SK-N-SH (cell line): Measurements from ENCODE around the gene NUDT14. TPM values are rescaled to one million over a fixed set of nuclear protein-coding genes. Genes with fewer than 3 reads are reported as not detected.

Experiments
- CTCF ChIA-PET: fragments of 300-600, 350-600 bp; formaldehyde crosslinking; extraction: SDS; loops from one replicate; lab custom pipeline; 2021; lab: Yijun Ruan, JAX
- POLR2A ChIA-PET: fragments of 350-600 bp; sonication (Branson Sonifier 250); formaldehyde crosslinking; extraction: SDS; loops from one replicate; lab custom pipeline; 2020; ENCODE audit warnings: antibody characterized with exemption, inconsistent platforms; lab: Yijun Ruan, JAX
- DNase-seq: peaks from one replicate; pipeline ENCODE4 v3.0.0; 2012
- H2AFZ ChIP-seq: fragments of 200-600 bp; sonication (generic); 2 replicates; pipeline ENCODE4 v1.8.1; 2016; ENCODE audit warnings: antibody characterized with exemption, mild to moderate bottlenecking, low read depth
- H3F3A ChIP-seq: fragments of 200-600 bp; sonication (generic); replicated peaks from 2 replicates; pipeline ENCODE3; 2016; ENCODE audit warnings: antibody characterized with exemption, mild to moderate bottlenecking; ENCODE audit not compliant: insufficient read depth
- H3K27ac ChIP-seq, 2 experiments: fragments of 200-500 bp in 1 of 2; fragments of 200-600 bp in 1 of 2; sonication (Bioruptor generic) in 1 of 2; sonication (generic), shearing (Covaris generic) in 1 of 2; 2 replicates each; pipeline versions ENCODE4 v1.5.1 to v1.6.1; 2014 to 2016; ENCODE audit warnings: low read depth in 2 of 2, inconsistent platforms in 1 of 2, low read length in 1 of 2, mild to moderate bottlenecking in 1 of 2, mixed read lengths in 1 of 2
- H3K27me3 ChIP-seq: fragments of 200-600 bp; sonication (generic), shearing (Covaris generic); 2 replicates; pipeline ENCODE4 v1.6.1; 2016; ENCODE audit warnings: mixed run types; ENCODE audit not compliant: insufficient read depth
- H3K36me3 ChIP-seq, 2 experiments: fragments of 200-500 bp in 1 of 2; fragments of 200-600 bp in 1 of 2; sonication (Bioruptor generic) in 1 of 2; sonication (generic) in 1 of 2; replicated peaks in 1 of 2; 2 replicates each; pipeline versions ENCODE3 to v1.5.1; 2014 to 2016; ENCODE audit warnings: low read length in 1 of 2, mild to moderate bottlenecking in 1 of 2; ENCODE audit not compliant: insufficient read depth in 2 of 2, control insufficient read depth in 1 of 2
- H3K4me1 ChIP-seq, 2 experiments: fragments of 200-500 bp in 1 of 2; fragments of 200-600 bp in 1 of 2; sonication (Bioruptor generic) in 1 of 2; sonication (generic), shearing (Covaris generic) in 1 of 2; 2 replicates each; pipeline versions ENCODE4 v1.5.1 to v1.6.1; 2014 to 2016; ENCODE audit warnings: low read depth in 1 of 2, low read length in 1 of 2, mixed run types in 1 of 2; ENCODE audit not compliant: insufficient read depth in 2 of 2, control insufficient read depth in 1 of 2
- H3K4me2 ChIP-seq: fragments of 200-600 bp; sonication (generic), shearing (Covaris generic); 2 replicates; pipeline ENCODE4 v1.6.1; 2017; ENCODE audit warnings: mixed run types
- H3K4me3 ChIP-seq, 2 experiments: fragments of 200-500 bp in 1 of 2; fragments of 200-600 bp in 1 of 2; sonication (Bioruptor generic) in 1 of 2; sonication (generic), shearing (Covaris generic) in 1 of 2; 2 replicates each; pipeline versions ENCODE4 v1.5.1 to v1.8.1; 2014 to 2016; ENCODE audit warnings: low read depth in 2 of 2, inconsistent platforms in 1 of 2, low read length in 1 of 2, mild to moderate bottlenecking in 1 of 2, mixed read lengths in 1 of 2, moderate library complexity in 1 of 2
- H3K79me2 ChIP-seq: fragments of 200-600 bp; sonication (generic); 2 replicates; pipeline ENCODE4 v1.8.1; 2017; ENCODE audit warnings: mild to moderate bottlenecking; ENCODE audit not compliant: insufficient read depth
- H3K9ac ChIP-seq: fragments of 200-600 bp; sonication (generic); 2 replicates; pipeline ENCODE4 v1.6.1; 2017; ENCODE audit warnings: mixed run types
- H3K9me2 ChIP-seq: fragments of 200-600 bp; sonication (generic); 2 replicates; pipeline ENCODE4 v1.6.1; 2017; ENCODE audit warnings: mixed run types
- H3K9me3 ChIP-seq: fragments of 200-600 bp; sonication (generic); 2 replicates; pipeline ENCODE4 v1.6.1; 2017; ENCODE audit warnings: mixed run types, mild to moderate bottlenecking, moderate library complexity
- H4K20me1 ChIP-seq: fragments of 200-600 bp; sonication (generic); 2 replicates; pipeline ENCODE4 v1.6.1; 2017; ENCODE audit warnings: mild to moderate bottlenecking, mixed run types; ENCODE audit not compliant: insufficient read depth
- CHD2 ChIP-seq: fragments of 150-350 bp; IDR thresholded peaks from 2 replicates; pipeline ENCODE4 v1.6.1; 2018; ENCODE audit warnings: low read length; ENCODE audit not compliant: partially characterized antibody
- CTCF ChIP-seq: fragments of 200-600 bp; sonication (generic); IDR thresholded peaks from 2 replicates; pipeline ENCODE4 v1.6.1; 2017; ENCODE audit warnings: antibody characterized with exemption, mild to moderate bottlenecking, moderate library complexity
- FOSL2 ChIP-seq: IDR thresholded peaks from 2 replicates; pipeline ENCODE4 v1.4.0; 2012; ENCODE audit warnings: low read depth, mild to moderate bottlenecking, moderate library complexity, borderline replicate concordance
- FOXJ3 ChIP-seq: sonication (generic); formaldehyde crosslinking; IDR thresholded peaks from 2 replicates; pipeline ENCODE4 v1.5.1; 2020; ENCODE audit warnings: mild to moderate bottlenecking, missing genetic modification reagents
- GATA2 ChIP-seq: sonication (generic); formaldehyde crosslinking; IDR thresholded peaks from 2 replicates; pipeline ENCODE4 v1.5.0; 2020; ENCODE audit warnings: mild to moderate bottlenecking, missing genetic modification reagents
- IRF3 ChIP-seq: fragments of 150-350 bp; IDR thresholded peaks from 2 replicates; pipeline ENCODE4 v1.6.1; 2016; ENCODE audit warnings: mild to moderate bottlenecking, low read depth, low read length
- MAX ChIP-seq: IDR thresholded peaks from 2 replicates; pipeline ENCODE4 v1.4.0; 2012; ENCODE audit warnings: low read depth
- MEF2A ChIP-seq: IDR thresholded peaks from 2 replicates; pipeline ENCODE4 v1.4.0; 2012; ENCODE audit warnings: low read depth, borderline replicate concordance
- MXI1 ChIP-seq: IDR thresholded peaks from 2 replicates; pipeline ENCODE4 v1.6.1; 2012; ENCODE audit warnings: mild to moderate bottlenecking, low read depth, low read length, improper control_type of control experiment
- POLR2AphosphoS5 ChIP-seq: IDR thresholded peaks from 2 replicates; pipeline ENCODE4 v1.6.1; 2012; ENCODE audit warnings: low read depth, low read length
- RFX5 ChIP-seq: IDR thresholded peaks from 2 replicates; pipeline ENCODE4 v1.6.1; 2012; ENCODE audit warnings: mild to moderate bottlenecking, improper control_type of control experiment, low read length
- SIN3A ChIP-seq: IDR thresholded peaks from 2 replicates; pipeline ENCODE4 v1.6.1; 2012; ENCODE audit warnings: low read depth, mild to moderate bottlenecking, low read length, moderate library complexity, borderline replicate concordance
- TCF12 ChIP-seq: IDR thresholded peaks from 2 replicates; pipeline ENCODE4 v1.4.0; 2012
- USF1 ChIP-seq: IDR thresholded peaks from 2 replicates; pipeline ENCODE4 v1.4.0; 2012; ENCODE audit warnings: low read depth, borderline replicate concordance
- USF2 ChIP-seq: fragments of 150-350 bp; IDR thresholded peaks from 2 replicates; pipeline ENCODE4 v1.6.1; 2017; ENCODE audit warnings: antibody characterized with exemption, low read length, low read depth, borderline replicate concordance
- WGBS: methylation state at CpG from one replicate; pipeline ENCODE4 v1.1.6; 2017; ENCODE audit warnings: low lambda C conversion rate; 5-methylcytosine and 5-hydroxymethylcytosine counted together
- polyA plus RNA-seq, 3 experiments: library from polyadenylated mRNA; depleted of rRNA; stranded (reverse); fragments of >200 nt; gene quantifications; 2 replicates each; pipeline ENCODE4 v1.2.3, GENCODE V29; 2012
- TF ChIP-seq, protein P1 (sequence below): IDR thresholded peaks from 2 replicates; pipeline ENCODE4; 2012

Gene NUDT14
- polyA plus RNA-seq, 1 of the 3 experiments (the other 2 are of a cell fraction): 18.4 TPM

DNA sequence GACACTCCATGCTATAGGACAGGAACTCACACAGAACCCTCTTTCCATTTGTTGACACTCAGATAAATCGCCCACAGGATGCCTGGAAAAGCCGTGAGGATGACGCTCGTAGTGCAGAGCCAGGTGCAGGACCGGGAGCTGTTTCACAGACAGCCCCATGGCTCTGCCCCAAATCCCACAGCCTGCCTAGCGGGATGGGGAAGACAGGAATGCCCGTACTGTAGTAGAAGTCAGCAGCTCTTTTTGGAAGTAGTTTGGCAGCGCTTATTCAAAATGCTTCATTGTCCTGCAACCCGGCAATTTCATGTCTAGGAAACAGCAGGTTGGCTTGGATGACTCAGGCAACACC lies 54.2 kb downstream of the NUDT14 start (continued):
- TF ChIP-seq, protein P1, sequence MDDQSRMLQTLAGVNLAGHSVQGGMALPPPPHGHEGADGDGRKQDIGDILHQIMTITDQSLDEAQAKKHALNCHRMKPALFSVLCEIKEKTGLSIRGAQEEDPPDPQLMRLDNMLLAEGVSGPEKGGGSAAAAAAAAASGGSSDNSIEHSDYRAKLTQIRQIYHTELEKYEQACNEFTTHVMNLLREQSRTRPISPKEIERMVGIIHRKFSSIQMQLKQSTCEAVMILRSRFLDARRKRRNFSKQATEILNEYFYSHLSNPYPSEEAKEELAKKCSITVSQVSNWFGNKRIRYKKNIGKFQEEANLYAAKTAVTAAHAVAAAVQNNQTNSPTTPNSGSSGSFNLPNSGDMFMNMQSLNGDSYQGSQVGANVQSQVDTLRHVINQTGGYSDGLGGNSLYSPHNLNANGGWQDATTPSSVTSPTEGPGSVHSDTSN: no peak
- no peak for TF ChIP-seq FOSL2
- TF ChIP-seq MXI1: no peak
- TF ChIP-seq MEF2A: no peak
- no peak for TF ChIP-seq USF2
- no peak for TF ChIP-seq POLR2AphosphoS5
- no peak for TF ChIP-seq TCF12
- no peak for TF ChIP-seq CTCF

DNA sequence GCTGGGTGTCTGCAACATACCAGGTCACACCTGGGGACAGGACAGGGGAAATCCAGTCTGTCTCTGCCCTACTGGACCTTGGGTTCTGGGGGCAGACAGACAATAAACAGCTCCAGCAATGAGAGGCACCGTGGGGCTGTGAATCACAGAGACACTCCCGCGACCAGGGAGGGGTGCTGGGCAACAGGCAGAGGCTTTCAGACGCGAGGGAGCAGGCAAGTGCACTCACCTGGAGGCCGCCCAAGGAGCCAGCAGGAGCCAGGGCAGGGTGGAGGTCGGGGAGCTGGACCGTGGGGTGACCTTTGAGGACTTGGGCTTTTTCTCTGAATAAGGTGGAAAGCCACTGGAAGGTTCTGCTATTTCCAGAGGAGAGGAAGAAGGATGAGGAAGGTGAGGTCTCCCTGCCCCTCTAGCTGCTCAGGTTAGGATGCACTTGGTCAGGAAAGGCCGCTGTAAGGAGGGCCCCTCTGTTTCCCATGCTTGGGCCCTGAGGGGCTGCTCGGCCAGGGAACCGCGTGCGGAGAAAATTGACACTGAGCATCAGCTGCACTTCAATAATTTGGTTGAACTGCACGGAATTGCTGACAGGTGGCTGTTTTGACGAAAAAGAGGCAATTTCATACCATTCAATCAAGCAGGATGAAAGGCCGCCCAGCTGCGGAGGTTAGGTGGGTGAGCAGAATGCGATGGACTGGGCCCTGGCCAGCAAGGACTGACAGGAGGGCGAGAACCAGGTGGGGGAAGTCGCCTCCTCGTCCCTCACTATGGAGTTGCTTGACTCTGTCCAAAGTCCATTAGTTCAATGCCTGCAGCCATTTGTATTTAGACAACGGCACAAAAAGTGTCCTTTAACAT lies 54.8 kb downstream of the NUDT14 start:
- no peaks in the 10 kb centered on the region for H3K79me2 ChIP-seq
- no peak overlapping the region for H3K27ac ChIP-seq
- ChIA-PET CTCF (interaction anchor here (0.7 kb wide), 1 partner anchor 19 kb away, joined by 3 read pairs; no protein-coding TSS in a partner anchor), POLR2A (no interaction called here)
- TF ChIP-seq GATA2 (CRISPR knock-in tag) (no peak), FOSL2 (no peak), FOXJ3 (CRISPR knock-in tag) (no peak), SIN3A (no peak), CTCF (no peak), CHD2 (no peak), MAX (no peak), USF1 (no peak), RFX5 (no peak), IRF3 (no peak)
- DNase-seq: no peak
- no peaks in the 10 kb centered on the region for H4K20me1 ChIP-seq
- H3K4me1 ChIP-seq: no peaks in the 10 kb centered on the region
- H3K36me3 ChIP-seq: no peaks in the 10 kb centered on the region
- H3F3A ChIP-seq: no peaks in the 10 kb centered on the region
- H3K9me2 ChIP-seq: no peaks in the 10 kb centered on the region
- H3K9ac ChIP-seq: no peak overlapping the region
- no peak overlapping the region for H3K4me2 ChIP-seq
- no peak overlapping the region for H3K4me3 ChIP-seq
- peaks cover 5% of the 10 kb centered on the region; the same call in 1 of the 2 replicates for H3K9me3 ChIP-seq
- H2AFZ ChIP-seq: no peak overlapping the region
- H3K27me3 ChIP-seq: peaks cover 37% of the 10 kb centered on the region
- 60% methylated on average over 22 of the region's 22 CpGs for WGBS
